SH-SY5Y (cell line): Measurements from ENCODE around the gene OMA1.

Experiments
- GATA2 ChIP-seq: IDR thresholded peaks from 2 replicates; pipeline ENCODE4 v1.6.1; 2011; ENCODE audit warnings: mild to moderate bottlenecking, low read depth, low read length
- GATA3 ChIP-seq: IDR thresholded peaks from 2 replicates; pipeline ENCODE4 v1.6.1; 2011; ENCODE audit warnings: low read depth, mild to moderate bottlenecking, low read length, moderate library complexity

DNA sequence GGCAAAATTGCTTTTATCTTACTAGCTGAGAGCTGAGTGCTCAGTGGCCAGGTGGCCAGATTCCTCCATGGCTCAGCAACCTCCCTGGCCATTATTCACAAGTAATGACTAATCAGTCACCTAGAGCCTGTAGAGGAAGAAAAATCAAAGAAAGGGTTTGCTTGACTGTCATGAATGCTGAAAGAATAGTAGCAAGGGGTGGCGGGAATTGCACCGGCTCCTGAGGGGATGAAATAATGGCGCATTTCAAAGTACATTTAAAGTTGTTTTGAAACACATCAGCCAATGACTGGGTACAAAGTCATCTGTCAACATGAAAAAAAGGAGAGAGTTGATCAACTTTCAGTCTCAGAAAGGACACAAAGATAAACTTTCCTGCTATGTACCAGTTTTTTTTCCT, 99.5 kb downstream of the OMA1 start:
- TF ChIP-seq GATA3 (no peak), GATA2 (no peak)
